Left ventricle myocardium inferior (tissue), 1 donor: ENCODE results near the gene PTTG1. TPM values are rescaled to one million over a fixed set of nuclear protein-coding genes. Genes with fewer than 3 reads are reported as not detected.
A peak's percentile ranks its signal among the peaks of the same experiment; 100 is the strongest.

Experiments
- DNase-seq: peaks from one replicate; pipeline ENCODE4 v3.0.0-alpha.2; 2020
- H3K27ac ChIP-seq: fragments of 200-600 bp; replicated peaks from 2 replicates; pipeline ENCODE4 v1.8.0; 2021
- H3K27me3 ChIP-seq: fragments of 200-600 bp; 2 replicates; pipeline ENCODE4 v1.8.0; 2021; ENCODE audit warnings: low read depth
- H3K36me3 ChIP-seq: fragments of 200-600 bp; 2 replicates; pipeline ENCODE4 v1.8.0; 2021
- H3K4me1 ChIP-seq: fragments of 200-600 bp; 2 replicates; pipeline ENCODE4 v1.8.0; 2021
- H3K4me3 ChIP-seq: fragments of 200-600 bp; 2 replicates; pipeline ENCODE4 v1.8.0; 2021; ENCODE audit warnings: mild to moderate bottlenecking, moderate library complexity
- H3K9me3 ChIP-seq: fragments of 200-600 bp; replicated peaks from 2 replicates; pipeline ENCODE4 v1.8.0; 2021
- CTCF ChIP-seq: fragments of 200-600 bp; IDR thresholded peaks from 2 replicates; pipeline ENCODE4 v1.8.0; 2021; ENCODE audit warnings: antibody characterized with exemption, mild to moderate bottlenecking, borderline replicate concordance
- intact Hi-C: fragments of 100-400 bp; cut with micrococcal nuclease; formaldehyde crosslinking; loops from one replicate; pipeline ENCODE4 v1.11.0; 2022
- total RNA-seq: library from RNA; stranded (reverse); fragmentation: NEBNext Ultra II Directional; extraction: Animal tissue kit (Norgen Biotek cat#: 25700); gene quantifications from one replicate; pipeline ENCODE4 v1.2.1, GENCODE V29; 2021
- donor health status: DM: no; HTN: yes; CAD: no; lungs with severe emphysema.

PTTG1 gene
- total RNA-seq, 1 donor from 2014 or later = 0.88 TPM

GRCh38 chr5:160387445-160387844 lies 34.2 kb upstream of the PTTG1 start:
- Histone ChIP-seq H3K27me3 (no peaks in the 10 kb centered on the region), H3K36me3 (no peaks in the 10 kb centered on the region), H3K27ac (no peak overlapping the region), H3K4me3 (no peak overlapping the region), H3K4me1 (no peaks in the 10 kb centered on the region), H3K9me3 (peaks cover 19% of the 10 kb centered on the region)
- TF ChIP-seq CTCF = no peak
- no peak for DNase-seq
- intact Hi-C loops = no loop called here

GRCh38 chr5:160390787-160391696 lies 30.6 kb upstream of the PTTG1 start:
- intact Hi-C loops = loop anchor here (10.0 kb wide), 1 partner anchor 366 kb away; no protein-coding TSS in a partner anchor
- no peak for DNase-seq
- TF ChIP-seq CTCF = peak; percentile 66
- H3K27ac ChIP-seq = no peak overlapping the region
- H3K9me3 ChIP-seq = peaks cover 19% of the 10 kb centered on the region
- no peaks in the 10 kb centered on the region for H3K27me3 ChIP-seq
- H3K36me3 ChIP-seq = no peaks in the 10 kb centered on the region
- H3K4me1 ChIP-seq = peaks cover 12% of the 10 kb centered on the region
- no peak overlapping the region for H3K4me3 ChIP-seq

- no peak overlapping the region for H3K4me3 ChIP-seq
- H3K9me3 ChIP-seq = no peaks in the 10 kb centered on the region
- no peaks in the 10 kb centered on the region for H3K27me3 ChIP-seq
- H3K36me3 ChIP-seq = no peaks in the 10 kb centered on the region
- intact Hi-C loops = loop anchor here (10.0 kb wide), 1 partner anchor 370 kb away; no protein-coding TSS in a partner anchor
- DNase-seq = no peak
- no peak for TF ChIP-seq CTCF
- H3K27ac ChIP-seq = no peak overlapping the region
- H3K4me1 ChIP-seq = peaks cover 50% of the 10 kb centered on the region
Observed at GRCh38 chr5:160395111-160395510, 26.5 kb upstream of the PTTG1 start.

- Histone ChIP-seq H3K36me3 (peaks cover 13% of the 10 kb centered on the region), H3K4me3 (no peak overlapping the region), H3K27ac (no peak overlapping the region), H3K27me3 (no peaks in the 10 kb centered on the region), H3K9me3 (no peaks in the 10 kb centered on the region), H3K4me1 (peaks cover 54% of the 10 kb centered on the region)
- DNase-seq = no peak
- intact Hi-C loops = loop anchor here (10.0 kb wide), 1 partner anchor 373 kb away; no protein-coding TSS in a partner anchor
- TF ChIP-seq CTCF = no peak
Observed at GRCh38 chr5:160397492-160397891, 24.2 kb upstream of the PTTG1 start.

- H3K4me1 ChIP-seq = peaks cover 42% of the 10 kb centered on the region
- H3K4me3 ChIP-seq = peak overlapping the region; percentile 73
- no peak for TF ChIP-seq CTCF
- peak overlapping the region; percentile 90 for H3K27ac ChIP-seq
- H3K36me3 ChIP-seq = peaks cover 26% of the 10 kb centered on the region
- intact Hi-C loops = loop anchor here (10.0 kb wide), 1 partner anchor 374 kb away; no protein-coding TSS in a partner anchor
- DNase-seq = no peak
- no peaks in the 10 kb centered on the region for H3K9me3 ChIP-seq
- H3K27me3 ChIP-seq = no peaks in the 10 kb centered on the region
Observed at GRCh38 chr5:160398806-160399205, 22.8 kb upstream of the PTTG1 start.
